Activated T-cell treated with anti-CD3 and anti-CD28 coated beads, Interleukin-2, amount 50 U/mL, for 48 hours (primary cell): ENCODE measurements around the gene THG1L.

Experiments used
- DNase-seq, 2 experiments: peaks; one replicate each; pipeline ENCODE4 v3.0.0-alpha.2; 2020

THG1L gene

DNA sequence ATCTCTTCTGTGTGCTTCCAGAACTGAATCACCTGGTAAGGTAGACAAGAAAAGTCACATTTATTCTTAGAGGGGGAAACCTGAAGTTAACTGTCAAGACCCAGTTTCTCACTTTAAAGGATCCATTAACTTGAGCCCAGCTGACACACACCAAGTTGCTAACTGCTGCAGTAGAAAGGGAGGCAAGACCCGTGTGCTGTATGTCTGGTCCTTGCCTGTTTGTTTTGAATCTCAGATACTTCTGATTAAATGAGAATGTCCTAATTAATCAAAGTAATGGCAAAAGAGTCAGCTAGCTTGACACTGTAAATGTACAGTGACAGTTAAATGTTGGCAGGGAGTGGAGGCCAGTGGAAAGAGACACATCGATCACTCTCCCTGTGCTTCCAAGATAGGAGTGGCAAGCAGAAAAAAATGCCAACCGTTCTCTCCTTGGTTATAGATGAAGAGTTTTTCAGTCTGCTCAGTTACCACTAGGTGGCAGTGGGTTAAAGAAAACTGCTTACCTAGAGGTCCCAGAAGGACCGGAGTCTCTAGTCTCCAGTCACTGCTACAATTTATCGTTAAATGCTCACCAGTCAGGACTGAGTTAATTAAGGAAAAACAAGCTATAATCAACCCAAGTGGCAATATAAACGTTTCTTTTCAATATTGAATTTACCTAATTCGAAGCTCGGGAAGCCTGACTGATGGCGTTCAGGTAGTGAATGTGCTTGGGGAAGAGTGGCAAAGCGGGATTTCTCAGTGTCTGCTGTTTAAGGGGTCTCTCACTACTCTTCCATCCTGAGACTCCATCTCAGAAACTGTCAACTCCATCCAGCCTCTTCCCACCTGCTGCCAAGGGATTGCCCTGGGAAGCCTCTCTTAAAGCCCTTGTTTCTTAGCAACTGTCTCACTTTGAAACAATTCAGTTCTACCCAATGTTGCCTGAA lies 30.7 kb downstream of the THG1L start:
- DNase-seq, result no peak

GRCh38 chr5:157764531-157764930 lies 33.3 kb downstream of the THG1L start:
- no peak for DNase-seq

GRCh38 chr5:157766442-157766841 lies 35.2 kb downstream of the THG1L start:
- DNase-seq, result no peak

GRCh38 chr5:157766902-157767301 lies 35.7 kb downstream of the THG1L start:
- no peak for DNase-seq

DNA sequence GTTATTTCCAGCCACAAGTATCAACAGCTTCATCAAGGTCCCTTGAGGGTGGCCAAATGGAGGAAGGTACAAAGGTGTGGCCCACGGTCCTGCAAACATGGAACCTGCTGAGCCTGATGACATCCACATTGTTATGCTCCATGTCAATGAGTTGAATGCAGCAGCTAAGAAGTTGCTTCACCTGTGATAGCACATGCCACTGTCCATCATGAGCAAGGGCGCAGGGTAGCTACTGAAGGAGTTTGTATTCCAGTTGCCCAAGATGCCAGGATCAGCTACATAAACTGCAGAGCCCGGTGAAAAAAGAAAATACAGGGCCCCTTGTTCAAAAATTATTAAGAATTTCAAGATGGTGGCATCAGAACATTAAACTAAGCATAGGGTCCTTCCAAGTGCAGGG lies 36.5 kb downstream of the THG1L start:
- DNase-seq, result no peak

DNA sequence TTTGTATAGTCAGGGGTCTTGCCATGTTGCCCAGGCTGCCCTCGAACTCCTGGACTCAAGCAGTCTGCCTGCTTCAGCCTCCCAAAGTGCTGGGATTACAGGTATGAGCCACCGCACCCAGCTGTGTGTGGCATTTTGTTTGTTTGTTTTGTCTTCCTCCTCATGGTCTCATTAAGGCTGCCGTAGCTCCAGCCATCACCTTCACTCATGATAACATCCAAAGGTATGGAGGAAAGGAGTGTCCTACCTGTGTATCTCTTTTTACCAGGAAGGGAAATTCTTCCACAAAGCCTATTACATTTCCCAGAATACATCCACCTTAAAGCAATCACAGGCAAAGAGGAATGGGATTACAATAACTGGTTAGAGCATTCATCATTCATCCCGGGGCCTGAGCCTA lies 39.4 kb downstream of the THG1L start:
- DNase-seq, result no peak

- DNase-seq, result peak in 1 of 2 experiments; percentile 27
These were observed 40.9 kb downstream of the THG1L start for GRCh38 chr5:157772127-157772526.

GRCh38 chr5:157778121-157778805 lies 47.0 kb downstream of the THG1L start:
- no peak for DNase-seq

DNA sequence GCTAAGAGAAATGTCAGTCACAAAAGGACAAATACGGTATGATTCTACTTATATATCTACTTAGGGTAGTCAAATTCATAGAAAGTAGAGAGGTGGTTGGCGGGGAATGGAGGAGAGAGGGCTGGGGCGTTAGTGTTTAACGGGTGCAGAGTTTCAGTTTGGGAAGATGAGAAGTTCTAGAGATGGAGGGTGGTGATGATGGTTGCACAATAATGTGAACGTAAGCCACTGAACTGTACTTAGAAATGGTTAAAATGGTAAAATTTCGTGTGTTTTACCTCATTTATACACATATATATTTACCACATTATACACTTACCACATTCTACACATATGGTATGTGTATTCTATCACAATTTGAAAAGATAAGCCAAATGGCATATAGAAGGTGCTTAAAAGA lies 48.0 kb downstream of the THG1L start:
- no peak for DNase-seq

GRCh38 chr5:157785801-157786200 lies 54.6 kb downstream of the THG1L start:
- no peak for DNase-seq
